Tibial nerve (tissue), 4 donors: ENCODE data around the gene LRFN2. TPM values are rescaled to one million over a fixed set of nuclear protein-coding genes. Genes with fewer than 3 reads are reported as not detected.

Experiments
- DNase-seq, 2 donors: peaks; one replicate each; pipeline ENCODE4 v3.0.0-alpha.2; 2019; ENCODE audit warnings: low spot score in 2 of 2
- H3K27ac ChIP-seq, 4 donors: fragments of 200-600 bp; sonication (generic) in 3 of 4; one replicate each; pipeline ENCODE4 v1.5.1; 2017 to 2019; ENCODE audit warnings: mild to moderate bottlenecking in 1 of 4
- H3K27me3 ChIP-seq, 2 donors: fragments of 200-600 bp; sonication (generic) in 1 of 2; one replicate each; pipeline versions ENCODE4 v1.5.1 to v1.6.0; 2017 to 2019
- H3K36me3 ChIP-seq, 3 donors: fragments of 200-600 bp; sonication (generic); one replicate each; pipeline ENCODE4 v1.5.1; 2018 to 2019
- H3K4me1 ChIP-seq, 4 donors: fragments of 200-600 bp; sonication (generic) in 3 of 4; one replicate each; pipeline ENCODE4 v1.5.1; 2017 to 2019
- H3K4me3 ChIP-seq, 4 donors: fragments of 200-600 bp; sonication (generic) in 3 of 4; one replicate each; pipeline ENCODE4 v1.5.1; 2017 to 2019; ENCODE audit warnings: mild to moderate bottlenecking in 1 of 4, moderate library complexity in 1 of 4
- H3K9me3 ChIP-seq, 4 donors: fragments of 200-600 bp; sonication (generic) in 3 of 4; one replicate each; pipeline ENCODE4 v1.5.1; 2017 to 2019
- EP300 ChIP-seq, 2 donors: sonication (generic); formaldehyde crosslinking; IDR thresholded peaks; one replicate each; pipeline ENCODE4 v1.6.1; 2017; ENCODE audit warnings: antibody characterized with exemption in 2 of 2, mild to moderate bottlenecking in 1 of 2
- POLR2A ChIP-seq, 2 donors: fragments of 450-650 bp; IDR thresholded peaks; one replicate each; pipeline ENCODE4 v1.6.1; 2017; ENCODE audit warnings: antibody characterized with exemption in 2 of 2, mild to moderate bottlenecking in 2 of 2, moderate library complexity in 2 of 2
- WGBS, 2 donors: methylation state at CpG; one replicate each; pipeline ENCODE4 v1.1.5; 2018; 5-methylcytosine and 5-hydroxymethylcytosine counted together
- total RNA-seq, 4 donors: library from RNA; depleted of rRNA; stranded (reverse); fragments of >200 nt; gene quantifications; one replicate each; pipeline ENCODE4 v1.1.0, GENCODE V29; 2016
- TF ChIP-seq, protein P1 (sequence below), 5 experiments: fragments of 200-600 bp in 3 of 5; fragments of 450-650 bp in 2 of 5; sonication (generic) in 3 of 5; IDR thresholded peaks; one replicate each; pipeline ENCODE4 v1.5.1; 2016 to 2019; ENCODE audit warnings: antibody characterized with exemption in 5 of 5, mild to moderate bottlenecking in 3 of 5, moderate library complexity in 2 of 5

The LRFN2 gene
- total RNA-seq, 4 donors from 2014 or later: not detected

DNA sequence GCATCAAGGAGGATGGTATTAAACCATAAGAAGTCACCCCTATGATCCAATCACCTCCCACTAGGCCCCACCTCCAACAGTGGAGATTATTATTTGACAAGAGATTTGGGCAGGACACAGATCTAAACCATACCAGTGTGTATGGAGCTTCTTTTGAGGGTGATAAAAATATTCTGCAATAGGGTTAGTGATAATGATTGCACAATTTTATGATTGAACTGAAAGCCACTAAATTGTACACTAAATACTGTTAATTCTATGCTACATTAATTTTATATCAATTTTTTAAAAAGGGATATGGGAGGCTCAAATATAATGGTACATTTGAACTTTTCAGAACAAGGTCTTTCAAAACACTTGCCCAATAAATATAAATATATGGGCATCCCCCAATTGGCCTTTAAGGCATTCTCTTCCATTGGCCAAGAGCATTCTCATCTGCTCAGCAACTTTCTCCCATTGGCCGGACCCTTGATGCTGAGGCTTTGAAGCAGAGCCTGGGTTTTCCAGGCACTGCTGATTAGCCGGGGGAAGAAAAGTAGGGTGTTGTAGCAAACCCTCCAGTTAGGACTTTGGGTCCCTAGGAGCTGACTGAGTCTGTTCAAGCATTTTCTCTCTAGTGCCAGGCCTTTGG, 209.9 kb downstream of the LRFN2 start:
- no peak overlapping the region for H3K27ac ChIP-seq
- DNase-seq: no peak
- WGBS, 2 donors: 88 to 94% methylated on average over 2 of the region's 2 CpGs
- no peaks in the 10 kb centered on the region for H3K4me1 ChIP-seq
- H3K9me3 ChIP-seq: no peaks in the 10 kb centered on the region
- no peaks in the 10 kb centered on the region for H3K27me3 ChIP-seq
- no peaks in the 10 kb centered on the region for H3K36me3 ChIP-seq
- no peak overlapping the region for H3K4me3 ChIP-seq
- TF ChIP-seq, protein P1, sequence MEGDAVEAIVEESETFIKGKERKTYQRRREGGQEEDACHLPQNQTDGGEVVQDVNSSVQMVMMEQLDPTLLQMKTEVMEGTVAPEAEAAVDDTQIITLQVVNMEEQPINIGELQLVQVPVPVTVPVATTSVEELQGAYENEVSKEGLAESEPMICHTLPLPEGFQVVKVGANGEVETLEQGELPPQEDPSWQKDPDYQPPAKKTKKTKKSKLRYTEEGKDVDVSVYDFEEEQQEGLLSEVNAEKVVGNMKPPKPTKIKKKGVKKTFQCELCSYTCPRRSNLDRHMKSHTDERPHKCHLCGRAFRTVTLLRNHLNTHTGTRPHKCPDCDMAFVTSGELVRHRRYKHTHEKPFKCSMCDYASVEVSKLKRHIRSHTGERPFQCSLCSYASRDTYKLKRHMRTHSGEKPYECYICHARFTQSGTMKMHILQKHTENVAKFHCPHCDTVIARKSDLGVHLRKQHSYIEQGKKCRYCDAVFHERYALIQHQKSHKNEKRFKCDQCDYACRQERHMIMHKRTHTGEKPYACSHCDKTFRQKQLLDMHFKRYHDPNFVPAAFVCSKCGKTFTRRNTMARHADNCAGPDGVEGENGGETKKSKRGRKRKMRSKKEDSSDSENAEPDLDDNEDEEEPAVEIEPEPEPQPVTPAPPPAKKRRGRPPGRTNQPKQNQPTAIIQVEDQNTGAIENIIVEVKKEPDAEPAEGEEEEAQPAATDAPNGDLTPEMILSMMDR (IDR thresholded peaks at IDR 0.05): no peak
- no peak for TF ChIP-seq EP300 (IDR thresholded peaks at IDR 0.05)
- TF ChIP-seq POLR2A (IDR thresholded peaks at IDR 0.05): no peak

DNA sequence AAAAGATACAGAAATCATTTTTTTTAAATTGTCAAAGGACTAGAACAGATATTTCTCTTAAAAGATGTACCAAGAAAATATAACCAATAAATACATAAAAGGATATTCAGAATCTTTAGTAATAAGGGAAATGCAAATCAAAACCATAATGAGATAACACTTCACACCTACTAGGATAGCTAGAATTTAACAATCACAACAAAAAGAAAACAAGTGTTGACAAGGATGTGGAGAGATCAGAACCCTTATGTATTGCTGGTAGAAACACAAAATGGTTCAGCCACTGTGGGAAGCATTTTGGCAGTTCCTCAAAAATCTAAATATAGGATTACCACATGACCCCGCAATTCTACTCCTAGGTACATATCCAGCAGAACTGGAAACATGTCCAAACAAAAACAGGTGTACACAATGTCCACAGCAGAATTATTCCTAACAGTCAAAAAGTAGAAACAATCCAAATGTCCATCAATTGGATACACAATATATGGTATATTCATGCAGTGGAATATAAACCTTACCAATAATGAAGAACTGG, 211.0 kb downstream of the LRFN2 start:
- H3K4me1 ChIP-seq: no peaks in the 10 kb centered on the region
- no peaks in the 10 kb centered on the region for H3K36me3 ChIP-seq
- H3K4me3 ChIP-seq: no peak overlapping the region
- H3K27ac ChIP-seq: no peak overlapping the region
- DNase-seq: no peak
- no peaks in the 10 kb centered on the region for H3K9me3 ChIP-seq
- no peaks in the 10 kb centered on the region for H3K27me3 ChIP-seq
- TF ChIP-seq POLR2A (IDR thresholded peaks at IDR 0.05): no peak
- no peak for TF ChIP-seq EP300 (IDR thresholded peaks at IDR 0.05)
- TF ChIP-seq, protein P1 (IDR thresholded peaks at IDR 0.05): no peak
- WGBS, 2 donors: 59 to 86% methylated on average over 1 of the region's 1 CpG

DNA sequence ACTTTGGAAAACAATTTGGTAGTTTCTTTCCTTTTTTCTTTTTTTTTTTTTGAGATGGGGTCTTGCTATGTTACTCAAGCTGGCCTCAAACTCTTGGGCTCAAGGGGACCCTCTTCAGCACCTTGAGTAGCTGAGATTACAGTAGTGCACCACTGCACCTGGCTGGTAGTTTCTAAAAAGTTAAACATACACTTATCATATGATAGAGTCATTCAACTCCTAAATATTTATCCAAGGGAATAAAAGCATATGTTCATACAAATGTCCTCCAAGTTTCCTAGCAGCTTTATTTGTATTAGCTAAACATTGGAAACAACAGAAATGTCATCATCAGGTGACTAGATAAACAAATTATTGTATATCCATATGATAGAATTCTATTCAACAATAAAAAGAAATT, 213.9 kb downstream of the LRFN2 start:
- no peak overlapping the region for H3K4me3 ChIP-seq
- H3K36me3 ChIP-seq: no peaks in the 10 kb centered on the region
- no peaks in the 10 kb centered on the region for H3K4me1 ChIP-seq
- DNase-seq: no peak
- no peak for TF ChIP-seq EP300 (IDR thresholded peaks at IDR 0.05)
- no peaks in the 10 kb centered on the region for H3K9me3 ChIP-seq
- no peaks in the 10 kb centered on the region for H3K27me3 ChIP-seq
- no peak overlapping the region for H3K27ac ChIP-seq

DNA sequence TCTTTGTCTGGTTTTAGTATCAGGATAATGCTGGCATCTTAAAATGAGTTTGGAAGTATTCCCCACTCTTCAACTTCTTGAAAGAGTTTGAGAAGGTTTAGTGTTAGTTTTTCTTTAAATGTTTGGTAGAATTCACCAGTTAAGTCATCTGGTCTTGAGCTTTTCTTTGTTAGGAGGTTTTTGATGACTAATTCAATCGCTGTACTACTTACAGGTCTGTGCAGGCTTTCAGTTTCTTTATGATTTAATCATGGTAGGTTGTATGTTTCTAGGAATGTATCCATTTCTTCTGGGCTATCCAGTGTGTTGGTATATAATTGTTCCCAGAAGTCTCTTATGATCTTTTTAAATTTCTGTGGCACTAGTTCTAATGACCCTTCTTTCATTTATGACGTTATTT, 215.5 kb downstream of the LRFN2 start:
- Histone ChIP-seq H3K36me3 (no peaks in the 10 kb centered on the region), H3K4me3 (no peak overlapping the region), H3K27ac (no peak overlapping the region), H3K27me3 (no peaks in the 10 kb centered on the region), H3K9me3 (peaks cover 0 to 5% (median 2%) of the 10 kb centered on the region in 4 donors), H3K4me1 (no peaks in the 10 kb centered on the region)
- TF ChIP-seq POLR2A (IDR thresholded peaks at IDR 0.05) (no peak), EP300 (IDR thresholded peaks at IDR 0.05) (no peak)
- TF ChIP-seq, protein P1 (IDR thresholded peaks at IDR 0.05): no peak
- no peak for DNase-seq
- WGBS, 2 donors: 63 to 64% methylated on average over 2 of the region's 2 CpGs

DNA sequence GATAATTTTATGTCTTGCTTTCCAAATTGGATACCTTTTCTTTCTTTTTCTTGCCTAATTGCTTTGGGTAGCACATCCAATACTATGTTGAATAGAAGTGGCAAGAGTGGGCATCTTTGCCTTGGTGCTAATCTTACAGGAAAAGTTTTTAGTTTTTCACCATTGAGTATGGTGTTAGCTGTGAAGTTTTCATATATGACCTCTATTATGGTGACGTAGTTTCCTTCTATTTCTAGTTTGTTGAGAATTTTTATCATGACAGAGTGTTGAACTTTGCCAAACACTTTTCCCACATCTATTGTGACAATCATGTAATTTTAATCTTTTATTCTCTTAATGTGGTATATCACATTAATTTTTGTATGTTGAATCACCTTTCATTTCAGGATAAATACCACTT, 216.1 kb downstream of the LRFN2 start:
- Histone ChIP-seq H3K9me3 (peaks cover 0 to 10% (median 2%) of the 10 kb centered on the region in 4 donors), H3K4me3 (no peak overlapping the region), H3K36me3 (no peaks in the 10 kb centered on the region), H3K27me3 (no peaks in the 10 kb centered on the region), H3K4me1 (no peaks in the 10 kb centered on the region), H3K27ac (no peak overlapping the region)
- TF ChIP-seq EP300 (IDR thresholded peaks at IDR 0.05) (no peak), POLR2A (IDR thresholded peaks at IDR 0.05) (no peak)
- TF ChIP-seq, protein P1 (IDR thresholded peaks at IDR 0.05): no peak
- DNase-seq: no peak
- 89 to 92% methylated on average over 1 of the region's 1 CpG for WGBS, 2 donors
